ENCODE results near the gene RNU6-1.

DNA sequence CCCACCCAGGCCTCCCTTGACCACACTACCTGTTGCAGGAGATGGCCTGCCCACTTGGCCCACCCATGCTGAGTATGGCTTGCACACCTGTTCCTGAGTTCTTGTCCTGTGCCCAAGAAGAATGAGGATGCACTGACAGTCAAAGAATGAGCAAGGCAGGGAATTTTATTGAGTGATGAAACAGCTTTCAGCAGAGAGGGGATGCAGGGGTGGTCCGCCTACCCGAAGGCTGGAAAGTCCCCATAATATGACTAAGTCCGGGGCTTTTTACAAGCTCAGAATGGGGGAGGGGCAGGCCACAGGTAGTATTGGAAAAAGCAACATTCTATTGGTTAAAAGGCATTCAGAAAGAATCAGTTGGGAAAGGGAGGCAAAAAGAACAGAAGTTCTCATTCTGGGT is 29.9 kb upstream of the RNU6-1 start:
- no peak for TF ChIP-seq CTCF (IDR thresholded peaks at IDR 0.05)
- TF ChIP-seq POLR2A (IDR thresholded peaks at IDR 0.05): no peak

Data from suprapubic skin (tissue), 3 donors.